NK-92 (cell line): ENCODE results near the gene SUMO3.

Experiments
- DNase-seq: peaks from one replicate; lab custom pipeline; 2025; ENCODE audit not compliant: unreplicated experiment; lab: John Stamatoyannopoulos, UW

Gene SUMO3

GRCh38 chr21:44780767-44781459 lies 36.9 kb downstream of the SUMO3 start:
- no peak for DNase-seq

GRCh38 chr21:44780137-44780502 lies 37.7 kb downstream of the SUMO3 start:
- no peak for DNase-seq

GRCh38 chr21:44779417-44780136 lies 38.3 kb downstream of the SUMO3 start:
- no peak for DNase-seq

GRCh38 chr21:44778983-44779382 lies 38.9 kb downstream of the SUMO3 start:
- no peak for DNase-seq

- DNase-seq = no peak
Measured at GRCh38 chr21:44778499-44778911, 39.4 kb downstream of the SUMO3 start.

- no peak for DNase-seq
Measured at GRCh38 chr21:44778094-44778493, 39.8 kb downstream of the SUMO3 start.

GRCh38 chr21:44774972-44775371 lies 42.9 kb downstream of the SUMO3 start:
- no peak for DNase-seq

GRCh38 chr21:44773291-44773932 lies 44.5 kb downstream of the SUMO3 start:
- no peak for DNase-seq

GRCh38 chr21:44771896-44772525 lies 45.9 kb downstream of the SUMO3 start:
- no peak for DNase-seq

GRCh38 chr21:44767834-44768831 lies 49.7 kb downstream of the SUMO3 start:
- no peak for DNase-seq

GRCh38 chr21:44766818-44767354 lies 51.0 kb downstream of the SUMO3 start:
- no peak for DNase-seq

GRCh38 chr21:44766014-44766817 lies 51.6 kb downstream of the SUMO3 start:
- DNase-seq = no peak

GRCh38 chr21:44765231-44766013 lies 52.4 kb downstream of the SUMO3 start:
- DNase-seq = no peak

GRCh38 chr21:44764319-44765230 lies 53.3 kb downstream of the SUMO3 start:
- DNase-seq = no peak

GRCh38 chr21:44763451-44764318 lies 54.2 kb downstream of the SUMO3 start:
- DNase-seq = no peak

GRCh38 chr21:44763050-44763378 lies 54.8 kb downstream of the SUMO3 start:
- no peak for DNase-seq
